GM12891 (cell line): ENCODE results near the gene NINJ2.

ENCODE experiments used
- POU2F2 ChIP-seq: IDR thresholded peaks from 2 replicates; pipeline ENCODE4 v1.6.1; 2011; ENCODE audit warnings: low read depth, mild to moderate bottlenecking, control low read depth, low read length, moderate library complexity
- SPI1 ChIP-seq: IDR thresholded peaks from 2 replicates; pipeline ENCODE4 v1.6.1; 2011; ENCODE audit warnings: low read depth, low read length, control low read depth

DNA sequence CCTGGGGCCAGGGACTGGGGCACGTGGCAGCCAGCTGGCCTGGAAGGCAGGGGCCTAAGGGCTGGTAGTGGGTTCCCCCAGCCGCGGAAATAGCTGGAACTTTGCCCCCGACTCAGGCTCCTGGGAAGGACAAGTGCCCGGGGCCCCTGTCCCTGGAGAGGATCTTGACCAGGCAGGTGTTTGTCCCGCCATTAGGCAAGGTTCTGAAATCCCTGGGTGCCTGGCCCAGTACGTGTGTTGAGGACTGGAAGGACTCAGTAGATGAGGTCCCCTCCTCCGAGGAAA lies 109.3 kb downstream of the NINJ2 start:
- TF ChIP-seq SPI1: no peak
- no peak for TF ChIP-seq POU2F2
